Amniotic epithelial cell (primary cell): ENCODE results near the gene IGFBP1.
A peak's percentile ranks its signal among the peaks of the same experiment; 100 is the strongest.

ENCODE experiments used
- DNase-seq: peaks from one replicate; pipeline ENCODE4 v3.0.0-alpha.2; 2010; ENCODE audit warnings: low read depth

IGFBP1 gene

GRCh38 chr7:45909561-45909960, 21.3 kb downstream of the IGFBP1 start:
- no peak for DNase-seq

- DNase-seq = no peak
Observed at GRCh38 chr7:45910855-45911254, 22.6 kb downstream of the IGFBP1 start.

GRCh38 chr7:45911311-45911710, 23.0 kb downstream of the IGFBP1 start:
- DNase-seq = no peak

- DNase-seq = no peak
Observed at GRCh38 chr7:45912972-45913371, 24.7 kb downstream of the IGFBP1 start.

GRCh38 chr7:45914911-45915310, 26.6 kb downstream of the IGFBP1 start:
- no peak for DNase-seq

- DNase-seq = no peak
Observed at GRCh38 chr7:45915606-45916005, 27.3 kb downstream of the IGFBP1 start.

GRCh38 chr7:45917064-45917463, 28.8 kb downstream of the IGFBP1 start:
- no peak for DNase-seq

GRCh38 chr7:45917658-45918057, 29.4 kb downstream of the IGFBP1 start:
- DNase-seq = peak; percentile 46

- no peak for DNase-seq
Observed at GRCh38 chr7:45918556-45918955, 30.3 kb downstream of the IGFBP1 start.

- no peak for DNase-seq
Observed at GRCh38 chr7:45919231-45919784, 31.0 kb downstream of the IGFBP1 start.

- no peak for DNase-seq
Observed at GRCh38 chr7:45919993-45920459, 31.7 kb downstream of the IGFBP1 start.

- DNase-seq = peak; percentile 56
Observed at GRCh38 chr7:45920502-45921380, 32.5 kb downstream of the IGFBP1 start, which contains the start of gene IGFBP3. IGFBP3 (minus strand) TSS chr7:45921272; CDS start chr7:45921140, 132 bp downstream.

GRCh38 chr7:45921381-45921698, 33.1 kb downstream of the IGFBP1 start:
- no peak for DNase-seq

GRCh38 chr7:45921699-45922519, 33.6 kb downstream of the IGFBP1 start:
- DNase-seq = peak; percentile 68

- no peak for DNase-seq
Observed at GRCh38 chr7:45922810-45923209, 34.5 kb downstream of the IGFBP1 start.

GRCh38 chr7:45923290-45923689, 35.0 kb downstream of the IGFBP1 start:
- DNase-seq = peak; percentile 56

- DNase-seq = no peak
Observed at GRCh38 chr7:45923818-45924217, 35.5 kb downstream of the IGFBP1 start.

- DNase-seq = peak; percentile 81
Observed at GRCh38 chr7:45924283-45924682, 36.0 kb downstream of the IGFBP1 start.

- no peak for DNase-seq
Observed at GRCh38 chr7:45927721-45928120, 39.4 kb downstream of the IGFBP1 start.

- DNase-seq = no peak
Observed at GRCh38 chr7:45930967-45931366, 42.7 kb downstream of the IGFBP1 start.

GRCh38 chr7:45937301-45937700, 49.0 kb downstream of the IGFBP1 start:
- no peak for DNase-seq

- no peak for DNase-seq
Observed at GRCh38 chr7:45937862-45938261, 49.6 kb downstream of the IGFBP1 start.
